Measurements from ENCODE around the gene MIOS. TPM values are rescaled to one million over a fixed set of nuclear protein-coding genes. Genes with fewer than 3 reads are reported as not detected.

MIOS gene
- total RNA-seq, 1 experiment from 2014 or later = 41.3 TPM

DNA sequence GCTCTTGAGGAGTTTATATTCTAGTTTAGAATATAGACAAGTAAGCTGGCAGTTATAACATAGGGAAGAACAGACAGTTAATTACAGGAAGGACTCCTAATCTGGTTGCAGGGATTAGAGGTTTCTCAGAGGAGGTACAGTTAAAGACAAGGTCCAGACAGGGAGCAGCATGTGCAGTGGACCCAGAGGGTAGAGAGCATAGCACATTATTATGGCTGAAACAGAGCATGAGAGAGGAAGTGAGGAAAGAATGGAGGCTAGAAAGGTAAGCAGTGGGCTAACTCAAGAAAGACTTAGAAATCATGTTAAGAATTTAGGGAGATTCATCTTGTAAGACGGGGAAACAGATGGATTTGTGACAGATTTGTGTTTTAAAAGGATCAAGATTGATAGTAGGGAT is 9.7 kb downstream of the MIOS start:
- no peak for ATAC-seq
- Mint-ChIP-seq H3K27ac (no peak overlapping the region), H3K36me3 (0 out of 2 replicates have a peak, but pooled peaks cover 12% of the 10 kb centered on the region), H3K4me3 (no peak overlapping the region), H3K4me1 (peaks cover under 1% of the 10 kb centered on the region), H3K27me3 (ENCODE audit: low read depth) (no peaks in the 10 kb centered on the region), H3K9me3 (no peaks in the 10 kb centered on the region)
- ChIA-PET CTCF (no interaction called here), POLR2A (no interaction called here)
- TF ChIP-seq GTF2I (CRISPR knock-in tag; conservative IDR thresholded peaks at IDR 0.05) (no peak), ATF1 (CRISPR knock-in tag; IDR thresholded peaks at IDR 0.05) (no peak), NR3C1 (CRISPR knock-in tag; conservative IDR thresholded peaks at IDR 0.05; ENCODE audit: low read depth) (no peak), ZNF232 (CRISPR knock-in tag; IDR thresholded peaks at IDR 0.05) (no peak), ETV6 (CRISPR knock-in tag; IDR thresholded peaks at IDR 0.05) (no peak), OVOL2 (CRISPR knock-in tag; IDR thresholded peaks at IDR 0.05; ENCODE audit: borderline replicate concordance) (no peak), ZNF263 (CRISPR knock-in tag; IDR thresholded peaks at IDR 0.05; ENCODE audit: low read depth) (no peak), FOXP1 (CRISPR knock-in tag; IDR thresholded peaks at IDR 0.05; ENCODE audit: borderline replicate concordance) (no peak), ZNF138 (CRISPR knock-in tag; conservative IDR thresholded peaks at IDR 0.05) (no peak), GABPB1 (CRISPR knock-in tag; IDR thresholded peaks at IDR 0.05) (no peak), ATF6 (CRISPR knock-in tag; IDR thresholded peaks at IDR 0.05) (no peak), ZNF532 (CRISPR knock-in tag; IDR thresholded peaks at IDR 0.05; ENCODE audit: borderline replicate concordance) (no peak), AR (CRISPR knock-in tag; IDR thresholded peaks at IDR 0.05) (no peak)
- TF ChIP-seq, protein P1, sequence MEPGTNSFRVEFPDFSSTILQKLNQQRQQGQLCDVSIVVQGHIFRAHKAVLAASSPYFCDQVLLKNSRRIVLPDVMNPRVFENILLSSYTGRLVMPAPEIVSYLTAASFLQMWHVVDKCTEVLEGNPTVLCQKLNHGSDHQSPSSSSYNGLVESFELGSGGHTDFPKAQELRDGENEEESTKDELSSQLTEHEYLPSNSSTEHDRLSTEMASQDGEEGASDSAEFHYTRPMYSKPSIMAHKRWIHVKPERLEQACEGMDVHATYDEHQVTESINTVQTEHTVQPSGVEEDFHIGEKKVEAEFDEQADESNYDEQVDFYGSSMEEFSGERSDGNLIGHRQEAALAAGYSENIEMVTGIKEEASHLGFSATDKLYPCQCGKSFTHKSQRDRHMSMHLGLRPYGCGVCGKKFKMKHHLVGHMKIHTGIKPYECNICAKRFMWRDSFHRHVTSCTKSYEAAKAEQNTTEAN (CRISPR knock-in tag; IDR thresholded peaks at IDR 0.05) = no peak
- TF ChIP-seq, protein P2, sequence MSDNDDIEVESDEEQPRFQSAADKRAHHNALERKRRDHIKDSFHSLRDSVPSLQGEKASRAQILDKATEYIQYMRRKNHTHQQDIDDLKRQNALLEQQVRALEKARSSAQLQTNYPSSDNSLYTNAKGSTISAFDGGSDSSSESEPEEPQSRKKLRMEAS (CRISPR knock-in tag; IDR thresholded peaks at IDR 0.05) = no peak
- TF ChIP-seq, protein P3, sequence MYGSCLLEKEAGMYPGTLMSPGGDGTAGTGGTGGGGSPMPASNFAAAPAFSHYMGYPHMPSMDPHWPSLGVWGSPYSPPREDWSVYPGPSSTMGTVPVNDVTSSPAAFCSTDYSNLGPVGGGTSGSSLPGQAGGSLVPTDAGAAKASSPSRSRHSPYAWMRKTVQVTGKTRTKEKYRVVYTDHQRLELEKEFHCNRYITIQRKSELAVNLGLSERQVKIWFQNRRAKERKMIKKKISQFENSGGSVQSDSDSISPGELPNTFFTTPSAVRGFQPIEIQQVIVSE (CRISPR knock-in tag; IDR thresholded peaks at IDR 0.05; ENCODE audit: borderline replicate concordance) = no peak
- no peak for DNase-seq (ENCODE audit: low spot score)

Data from WTC11 (cell line).